Activated effector memory CD4-positive, alpha-beta T cell treated with Interleukin-2 at 50 U/mL for 16 hours (primary cell): ENCODE measurements around the gene MYLK3.

Experiments used
- DNase-seq: peaks from one replicate; pipeline ENCODE4 v3.0.0-alpha.2; 2020

Gene MYLK3

GRCh38 chr16:46757339-46758050, 9.4 kb upstream of the MYLK3 start:
- DNase-seq = no peak

DNA sequence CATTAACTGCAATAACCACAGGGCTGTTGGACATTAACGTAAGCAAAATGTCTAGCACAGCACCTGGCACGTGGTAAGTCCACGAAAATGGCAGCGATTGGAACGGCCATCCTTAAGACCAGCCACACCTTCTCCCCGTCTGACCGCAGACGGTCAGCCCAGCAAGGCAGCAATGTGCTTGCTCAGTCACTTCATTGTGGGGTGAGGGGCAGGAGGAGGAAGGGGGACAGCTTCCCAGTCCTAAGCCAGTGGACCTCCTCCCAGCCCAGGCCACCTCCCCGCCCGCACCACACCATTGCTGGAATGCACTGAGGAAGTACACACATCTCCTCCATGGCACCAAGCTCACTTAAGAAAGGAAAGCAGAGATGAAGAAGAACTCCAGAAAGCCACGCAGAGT, 8.6 kb upstream of the MYLK3 start:
- no peak for DNase-seq

- no peak for DNase-seq
These were observed 4.9 kb upstream of the MYLK3 start for GRCh38 chr16:46753015-46753414.

DNA sequence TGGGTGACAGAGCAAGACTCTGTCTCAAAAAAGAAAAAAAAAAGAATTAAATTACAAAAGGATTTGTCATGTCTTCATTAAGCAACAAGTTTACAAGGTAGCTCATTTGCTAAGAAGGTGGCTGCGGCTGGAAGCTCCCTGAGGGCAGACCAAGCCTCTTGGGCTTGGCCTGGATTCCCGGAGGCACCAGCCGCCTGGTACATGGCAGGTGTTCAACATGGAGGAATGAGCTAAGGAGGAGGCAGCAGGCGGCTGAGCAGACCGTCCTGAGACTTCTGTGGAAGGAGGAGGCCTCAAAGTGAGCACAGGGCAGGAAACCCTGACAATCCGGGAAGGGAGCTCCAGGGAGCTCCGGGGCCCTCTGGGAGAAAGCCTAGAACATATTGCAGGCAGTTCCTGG, 3.2 kb upstream of the MYLK3 start:
- DNase-seq = no peak

GRCh38 chr16:46748775-46749705, 896 bp upstream of the MYLK3 start:
- no peak for DNase-seq

- DNase-seq = no peak
These were observed 1.0 kb downstream of the MYLK3 start for GRCh38 chr16:46746821-46747776.

DNA sequence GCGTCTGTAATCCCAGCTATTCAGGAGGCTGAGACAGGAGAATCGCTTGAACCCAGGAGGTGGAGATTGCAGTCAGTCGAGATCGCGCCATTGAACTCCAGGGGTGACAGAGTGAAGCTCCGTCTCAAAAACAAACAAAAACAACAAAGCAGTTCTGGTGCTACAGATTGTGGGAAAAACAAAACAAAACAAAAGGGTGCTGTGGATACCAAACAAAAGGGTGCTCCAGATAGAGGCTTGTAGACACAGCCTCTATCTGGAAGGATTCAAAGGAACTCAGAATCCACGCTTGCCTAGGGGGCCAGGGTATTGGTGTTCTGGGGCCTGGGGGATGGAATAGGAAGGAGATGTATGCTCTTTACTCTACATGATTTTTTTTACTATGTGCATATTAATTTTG, 2.5 kb downstream of the MYLK3 start:
- DNase-seq = no peak

- DNase-seq = no peak
These were observed 4.9 kb downstream of the MYLK3 start for GRCh38 chr16:46743232-46743719.

GRCh38 chr16:46739934-46740333, 8.2 kb downstream of the MYLK3 start:
- DNase-seq = no peak

DNA sequence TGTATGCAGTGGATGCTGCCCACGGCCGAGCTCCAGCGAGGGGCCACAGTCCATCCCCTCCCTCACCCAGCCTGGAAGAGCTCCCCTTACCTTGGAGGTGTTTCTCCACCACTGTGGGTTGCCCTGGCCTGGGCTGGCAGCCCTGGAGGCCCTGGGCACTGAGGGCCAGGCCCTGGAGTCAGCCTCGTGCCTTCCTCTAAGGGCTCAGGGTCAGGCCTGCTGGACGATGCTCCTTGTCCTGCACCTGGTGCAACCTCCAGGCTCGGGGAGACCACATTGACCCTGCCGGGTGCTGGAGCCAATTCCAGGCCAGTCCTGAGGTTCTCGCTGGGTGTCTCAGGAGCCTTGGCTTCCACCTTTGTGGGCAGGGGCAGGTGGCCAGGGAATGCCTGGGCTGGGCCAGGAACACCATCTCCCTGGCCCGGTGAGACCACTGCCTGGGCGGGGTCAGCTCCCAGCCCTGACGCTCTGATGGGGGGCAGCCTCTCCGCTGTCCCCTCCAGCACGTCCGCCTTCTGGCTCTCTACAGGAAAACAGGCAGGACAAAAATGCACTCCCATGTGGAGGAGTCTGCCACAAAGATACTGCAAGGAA, 10.4 kb downstream of the MYLK3 start:
- no peak for DNase-seq

DNA sequence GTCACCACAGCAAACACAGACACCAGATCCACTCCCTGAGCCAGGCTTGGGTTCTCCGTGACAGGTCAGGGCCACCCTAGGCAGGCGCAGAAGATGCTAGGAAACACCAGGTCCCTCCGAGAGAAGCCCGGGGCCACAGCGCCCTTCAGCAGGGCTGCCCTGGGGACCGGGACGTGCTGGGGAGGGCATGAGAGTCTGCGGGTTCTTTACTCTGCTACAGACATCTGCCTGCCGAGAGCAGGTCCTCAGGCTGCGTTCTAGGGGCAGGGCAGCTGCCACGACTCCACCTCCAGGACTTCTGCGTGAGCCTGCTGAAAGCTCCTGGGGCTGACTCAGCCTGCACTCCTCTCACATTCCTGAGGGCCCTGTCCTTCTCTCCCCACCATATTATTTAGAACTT, 11.4 kb downstream of the MYLK3 start:
- DNase-seq = no peak

DNA sequence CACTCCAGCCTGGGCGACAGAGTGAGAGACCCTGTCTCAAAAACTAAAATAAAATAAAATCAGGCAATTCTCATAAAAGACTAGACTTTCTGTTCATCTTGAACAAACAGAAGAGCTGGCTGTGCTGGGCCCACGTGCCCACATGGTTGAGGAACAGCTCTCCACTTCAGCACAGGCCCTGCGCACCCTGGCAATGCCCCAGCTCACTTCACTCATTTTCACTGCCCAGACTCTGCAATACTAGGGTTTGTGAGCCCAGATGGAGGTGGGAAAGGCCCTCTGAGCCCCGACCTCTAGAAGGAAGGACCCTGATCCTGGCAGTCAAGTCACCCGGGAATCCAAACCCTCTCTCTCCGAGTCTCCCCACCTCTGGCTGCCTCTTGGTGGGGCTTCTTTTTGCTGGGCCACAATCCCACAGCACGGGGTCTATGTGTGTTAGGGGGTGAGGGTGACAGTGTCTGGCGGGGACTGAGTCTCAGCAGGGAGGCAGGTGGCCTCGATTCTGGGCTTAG, 14.8 kb downstream of the MYLK3 start:
- no peak for DNase-seq

DNA sequence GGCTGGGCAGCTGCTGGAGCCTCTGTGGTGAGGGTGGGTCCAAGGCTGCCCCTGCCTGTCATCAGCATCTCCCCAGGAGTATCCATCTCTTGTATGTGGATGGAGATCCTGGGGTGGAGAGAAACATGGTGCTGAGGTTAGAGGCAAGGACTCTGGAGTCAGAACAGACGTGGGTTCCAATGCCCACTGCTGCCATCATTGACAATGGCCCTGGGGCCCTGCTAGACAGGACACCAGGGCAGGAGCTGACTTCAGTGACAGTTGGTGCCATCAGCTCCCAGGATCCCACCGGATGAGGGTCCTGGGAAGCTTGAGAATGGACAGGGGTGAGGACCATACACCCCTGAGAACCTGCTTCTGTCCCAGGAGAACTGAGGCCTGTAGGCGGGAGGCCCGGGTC, 15.6 kb downstream of the MYLK3 start:
- no peak for DNase-seq

- DNase-seq = no peak
These were observed 16.2 kb downstream of the MYLK3 start for GRCh38 chr16:46731691-46732555.

GRCh38 chr16:46730801-46731690, 17.1 kb downstream of the MYLK3 start:
- DNase-seq = no peak

GRCh38 chr16:46730126-46730525, 18.0 kb downstream of the MYLK3 start:
- DNase-seq = no peak

- DNase-seq = no peak
These were observed 18.7 kb downstream of the MYLK3 start for GRCh38 chr16:46729326-46729995.

GRCh38 chr16:46728806-46729205, 19.3 kb downstream of the MYLK3 start:
- DNase-seq = no peak

DNA sequence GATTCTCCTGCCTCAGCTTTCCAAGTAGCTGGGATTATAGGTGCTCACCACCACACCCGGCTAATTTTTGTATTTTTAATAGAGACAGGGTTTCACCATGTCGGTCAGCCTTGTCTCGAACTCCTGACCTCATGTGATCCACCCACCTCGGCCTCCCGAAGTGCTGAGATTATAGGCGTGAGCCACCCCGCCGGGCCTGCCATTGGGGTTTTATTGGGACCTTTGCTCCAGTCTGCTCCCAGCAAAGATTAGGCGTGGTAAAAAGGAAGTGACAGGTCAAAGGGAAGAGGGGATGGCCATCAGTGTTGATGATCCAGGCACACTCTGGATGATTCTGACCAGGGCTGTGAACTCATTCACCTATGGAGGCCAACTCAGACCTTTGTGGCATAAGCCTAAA, 20.5 kb downstream of the MYLK3 start:
- no peak for DNase-seq

DNA sequence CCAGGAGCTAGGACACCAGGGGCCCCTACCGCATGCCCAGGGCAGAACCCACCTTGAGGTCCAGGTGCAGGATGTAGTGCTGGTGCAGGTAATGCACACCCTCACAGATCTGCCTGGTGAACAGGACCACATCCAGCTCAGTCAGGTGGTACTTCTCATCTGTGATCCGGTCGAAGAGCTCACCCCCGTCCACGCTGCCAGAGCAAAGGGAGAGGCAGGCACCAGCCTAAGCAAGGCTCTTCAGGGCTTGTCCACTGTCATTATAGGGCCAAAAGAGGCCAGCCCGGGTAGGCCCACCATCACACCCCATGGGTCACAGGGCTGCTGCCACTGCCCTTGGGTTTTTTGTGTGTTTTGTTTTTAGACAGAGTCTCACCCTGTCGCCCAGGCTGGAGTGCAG, 21.0 kb downstream of the MYLK3 start:
- no peak for DNase-seq
